GM19351 (cell line): ENCODE results near the gene GRAMD1B.
"Not testable (repeated sequence)": the region's sequence is repeated elsewhere in the genome, so short reads cannot be mapped to it uniquely, and the experiment has no call there.

Experiments
- ATAC-seq: cut with Tn5 transposase; IDR thresholded peaks from one replicate; pipeline ENCODE4 v1.9.1; 2021; ENCODE audit warnings: mild to moderate bottlenecking, moderate library complexity; ENCODE audit not compliant: unreplicated experiment

The GRAMD1B gene

DNA sequence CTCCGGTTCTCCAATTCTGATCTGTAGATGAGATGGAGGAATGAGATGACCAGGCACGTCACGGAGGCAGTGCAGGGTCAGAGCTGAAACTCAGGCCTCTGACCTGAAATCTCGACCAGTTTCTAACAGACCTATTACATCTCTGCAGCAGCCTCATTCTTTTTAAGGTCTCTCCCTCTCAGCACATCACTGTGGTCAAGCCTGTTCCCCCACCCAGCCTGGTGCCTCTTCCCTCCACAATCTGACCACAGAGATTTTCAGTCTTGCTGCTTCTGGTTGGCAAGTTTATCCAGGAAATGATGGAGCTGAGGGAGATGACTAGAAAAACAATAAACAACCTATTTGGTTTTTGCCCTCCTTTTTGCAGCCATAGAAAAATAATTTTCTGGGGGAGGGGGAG, 9.5 kb downstream of the GRAMD1B start:
- ATAC-seq = no peak

DNA sequence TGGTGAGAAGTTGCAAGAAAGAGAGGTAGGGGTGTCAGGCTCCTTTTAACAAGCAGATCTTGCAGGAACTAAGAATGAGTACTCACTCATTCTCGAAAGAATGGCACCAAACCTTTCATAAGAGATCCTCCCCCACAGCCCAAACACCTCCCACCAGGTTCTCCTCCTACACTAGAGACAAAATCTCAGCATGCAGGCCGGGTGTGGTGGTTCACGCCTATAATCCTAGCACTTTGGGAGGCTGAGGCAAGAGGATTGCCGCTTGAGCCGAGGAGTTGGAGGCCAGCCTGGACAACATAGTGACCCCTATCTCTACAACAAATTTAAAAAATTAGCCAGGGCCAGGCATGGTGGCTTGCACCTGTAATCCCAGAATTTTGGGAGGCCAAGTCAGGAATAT, 11.1 kb downstream of the GRAMD1B start:
- no peak for ATAC-seq

DNA sequence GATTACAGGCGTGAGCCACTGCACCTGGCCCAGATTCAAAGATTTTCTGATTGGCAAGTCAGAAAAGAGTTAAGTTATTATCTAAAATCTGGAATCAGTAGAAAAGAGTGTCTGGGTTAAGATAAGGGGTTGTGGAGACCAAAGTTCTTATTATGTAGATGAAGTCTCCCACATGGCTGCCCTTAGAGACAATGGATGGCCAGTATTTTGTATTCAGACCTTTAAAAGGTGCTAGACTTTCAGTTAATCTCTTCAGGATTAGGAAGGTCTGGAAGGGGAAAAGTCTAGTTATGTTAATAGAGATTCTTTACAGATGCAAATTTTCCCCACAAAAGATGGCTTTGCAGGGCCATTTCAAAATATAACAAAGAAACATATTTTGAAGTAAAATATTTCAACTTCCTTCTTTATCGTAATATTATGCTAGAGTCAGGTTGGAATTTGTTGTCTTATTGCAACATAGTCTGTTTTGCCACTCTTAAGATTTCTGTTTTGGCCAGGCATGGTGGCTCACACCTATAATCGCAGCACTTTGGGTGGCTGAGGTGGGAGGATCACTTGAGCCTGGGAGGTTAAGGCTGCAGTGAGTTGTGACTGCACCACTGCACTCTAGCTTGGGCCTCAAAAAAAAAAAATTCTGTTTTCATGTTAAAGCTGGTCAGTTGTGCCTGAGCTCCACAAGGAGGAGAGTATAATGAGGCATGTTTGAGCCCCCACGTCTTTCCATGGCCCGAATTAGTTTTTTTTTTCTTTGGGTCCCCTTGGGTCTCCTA, 14.0 kb downstream of the GRAMD1B start:
- no peak for ATAC-seq

DNA sequence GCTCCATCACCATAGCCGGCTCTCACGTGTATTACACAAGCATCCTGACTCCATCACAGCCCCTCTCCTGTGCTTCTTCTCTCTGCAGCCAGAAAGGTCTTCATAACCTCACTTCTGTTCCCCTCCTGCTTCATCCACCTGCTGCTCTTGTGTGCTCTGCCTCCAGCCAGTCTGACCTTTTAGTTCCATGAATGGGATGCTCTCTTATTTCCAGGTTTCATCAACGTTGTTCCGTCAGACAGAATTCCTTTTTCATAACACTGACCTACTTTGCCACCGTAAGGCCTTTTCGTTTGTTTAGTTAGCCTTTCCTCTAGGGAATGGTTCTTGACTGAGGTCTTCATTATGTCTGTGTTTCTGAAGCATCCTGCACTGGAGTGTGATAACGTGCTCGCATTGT, 18.8 kb downstream of the GRAMD1B start:
- no peak for ATAC-seq

DNA sequence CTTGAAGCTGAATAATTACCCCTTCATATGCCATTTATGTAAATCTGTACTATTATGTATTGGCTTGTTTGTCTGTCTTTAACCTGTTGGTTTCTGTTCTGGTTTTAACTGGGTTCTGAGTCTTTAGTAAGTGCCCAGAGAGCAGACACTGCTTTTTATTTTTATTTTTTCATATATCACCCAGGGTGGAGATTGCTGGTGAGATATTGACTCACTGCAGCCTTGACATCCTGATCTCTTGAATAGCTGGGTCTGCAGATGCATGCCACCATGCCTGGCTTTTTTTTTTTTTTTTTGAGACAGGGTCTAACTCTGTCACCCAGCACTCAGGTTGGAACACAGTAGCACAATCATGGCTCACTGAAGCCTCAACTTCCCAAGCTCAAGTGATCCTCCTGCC, 19.4 kb downstream of the GRAMD1B start:
- no peak for ATAC-seq

DNA sequence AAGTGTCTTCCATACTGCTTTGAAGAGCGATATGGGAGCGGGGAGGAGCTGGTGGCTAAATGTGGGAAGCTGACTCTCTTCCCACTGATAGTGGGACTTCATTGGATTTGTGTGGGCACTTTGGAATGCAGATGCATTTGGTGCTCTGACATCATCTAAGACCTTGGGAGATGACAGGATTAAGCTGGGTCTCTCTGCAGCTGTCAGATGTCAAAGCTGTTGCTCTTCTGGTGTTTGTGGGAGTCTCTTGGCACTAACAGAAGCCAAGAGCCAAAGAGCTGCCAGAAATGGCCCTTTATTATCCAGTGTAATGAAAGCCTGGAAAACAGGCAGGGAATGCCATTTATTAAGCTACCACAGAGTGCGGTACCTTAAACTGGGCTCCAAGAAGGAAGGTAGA, 20.6 kb downstream of the GRAMD1B start:
- no peak for ATAC-seq

DNA sequence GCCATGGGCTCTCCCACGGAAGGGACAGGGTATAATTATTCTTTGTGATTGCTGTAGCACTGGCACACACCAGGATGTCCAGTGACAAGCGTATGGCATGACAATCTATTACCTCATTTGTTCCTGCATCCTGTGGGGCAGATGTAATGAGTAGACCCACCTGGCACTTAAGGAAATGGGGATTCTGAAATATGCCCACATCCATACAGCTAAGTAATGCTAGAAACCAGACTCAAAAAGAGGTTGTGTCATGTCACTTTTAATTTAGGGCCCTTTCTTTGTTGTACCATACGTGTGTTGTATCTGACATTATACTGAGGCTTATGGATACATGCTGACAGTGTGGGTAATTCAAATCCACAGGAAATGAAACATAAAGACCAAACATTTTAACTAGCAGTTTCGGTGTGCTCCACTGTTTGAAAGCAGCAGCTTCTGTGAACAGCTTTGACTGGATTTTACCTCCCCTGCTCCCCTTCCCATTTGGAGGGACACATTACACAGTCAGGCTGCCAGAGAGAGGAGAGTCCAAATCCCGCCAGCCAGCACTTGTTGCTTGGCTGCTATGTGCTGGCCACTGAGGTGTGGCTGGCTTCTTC, 21.2 kb downstream of the GRAMD1B start:
- no peak for ATAC-seq

DNA sequence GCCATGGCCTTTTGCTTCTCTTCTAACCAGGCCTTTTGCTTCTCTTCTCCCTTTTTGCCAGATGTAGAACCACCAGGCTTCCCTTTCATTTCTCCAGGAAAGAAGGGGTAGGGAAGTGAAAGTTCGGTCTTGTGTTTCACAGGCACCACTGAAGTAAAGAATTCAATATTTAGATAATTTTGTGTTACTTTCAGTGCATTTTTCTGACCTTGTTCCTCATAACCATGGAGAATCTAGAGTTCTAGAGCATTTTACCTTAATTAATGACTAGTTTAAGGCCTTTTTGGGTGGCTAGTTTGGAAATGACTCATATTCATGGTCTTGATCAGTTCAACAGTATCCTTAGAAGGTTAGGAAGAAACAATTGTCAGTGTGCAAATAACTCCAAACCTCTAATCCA, 22.7 kb downstream of the GRAMD1B start:
- no peak for ATAC-seq

DNA sequence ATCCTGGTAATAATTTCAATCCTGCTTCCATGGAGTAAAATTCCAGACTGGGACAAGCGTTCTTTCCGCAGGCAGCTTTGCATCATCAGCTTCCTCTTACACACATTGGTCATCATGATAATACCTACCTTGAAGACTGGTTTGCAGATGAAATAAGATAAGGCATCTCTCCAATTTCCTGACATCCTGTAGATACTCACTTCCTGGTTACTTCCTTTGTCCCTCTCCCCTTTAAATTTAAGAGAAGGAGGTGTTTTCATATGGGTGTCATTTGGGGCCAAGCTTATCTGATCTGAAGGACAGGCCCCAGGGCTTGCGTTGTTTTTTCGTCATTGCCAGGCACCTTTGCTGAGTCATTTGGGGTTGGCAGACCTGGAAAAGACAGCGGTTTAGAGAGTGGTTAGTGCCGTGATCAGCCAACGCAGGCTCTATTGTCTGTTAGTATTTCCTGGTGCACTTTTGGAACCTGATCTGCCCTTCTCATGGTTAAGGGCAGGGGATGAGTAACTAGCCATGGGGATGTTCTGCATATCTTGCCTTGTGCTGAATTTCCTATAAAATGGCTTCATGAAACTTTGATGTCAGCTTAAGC, 24.1 kb downstream of the GRAMD1B start:
- ATAC-seq = no peak

DNA sequence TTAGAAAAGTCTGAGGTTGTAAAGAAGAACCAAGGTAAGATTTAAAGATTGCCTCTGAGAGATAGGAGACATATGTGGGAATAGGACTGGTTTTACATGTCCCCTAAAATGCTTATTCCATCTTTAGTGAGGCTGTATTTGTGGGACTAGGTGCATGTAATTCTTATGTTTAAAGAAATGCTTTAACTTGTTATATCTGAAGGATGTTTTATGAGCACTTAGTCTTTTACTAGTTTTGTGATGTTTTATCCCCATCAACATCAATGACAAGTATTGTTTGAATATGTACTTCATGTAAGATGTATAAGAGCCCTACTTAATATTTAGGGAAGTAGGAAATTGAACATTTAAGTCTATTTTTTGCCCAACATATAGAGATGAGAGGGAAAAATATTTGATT, 24.7 kb downstream of the GRAMD1B start:
- no peak for ATAC-seq

DNA sequence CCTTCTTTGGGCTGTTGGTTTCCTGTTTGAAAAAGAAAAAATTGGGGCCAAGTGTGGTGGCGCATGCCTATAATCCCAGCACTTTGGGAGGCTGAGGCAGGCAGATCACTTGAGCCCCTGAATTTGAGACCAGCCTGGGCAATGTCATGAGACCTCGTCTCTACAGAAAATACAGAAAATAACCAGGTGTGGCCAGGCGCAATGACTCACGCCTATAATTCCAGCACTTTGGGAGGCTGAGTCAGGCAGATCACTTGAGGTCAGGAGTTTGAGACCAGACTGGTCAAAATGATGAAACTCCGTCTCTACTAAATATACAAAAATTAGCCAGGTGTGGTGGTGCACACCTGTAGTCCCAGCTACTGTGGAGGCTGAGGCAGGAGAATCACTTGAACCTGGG, 26.4 kb downstream of the GRAMD1B start:
- not testable (repeated sequence) for ATAC-seq

DNA sequence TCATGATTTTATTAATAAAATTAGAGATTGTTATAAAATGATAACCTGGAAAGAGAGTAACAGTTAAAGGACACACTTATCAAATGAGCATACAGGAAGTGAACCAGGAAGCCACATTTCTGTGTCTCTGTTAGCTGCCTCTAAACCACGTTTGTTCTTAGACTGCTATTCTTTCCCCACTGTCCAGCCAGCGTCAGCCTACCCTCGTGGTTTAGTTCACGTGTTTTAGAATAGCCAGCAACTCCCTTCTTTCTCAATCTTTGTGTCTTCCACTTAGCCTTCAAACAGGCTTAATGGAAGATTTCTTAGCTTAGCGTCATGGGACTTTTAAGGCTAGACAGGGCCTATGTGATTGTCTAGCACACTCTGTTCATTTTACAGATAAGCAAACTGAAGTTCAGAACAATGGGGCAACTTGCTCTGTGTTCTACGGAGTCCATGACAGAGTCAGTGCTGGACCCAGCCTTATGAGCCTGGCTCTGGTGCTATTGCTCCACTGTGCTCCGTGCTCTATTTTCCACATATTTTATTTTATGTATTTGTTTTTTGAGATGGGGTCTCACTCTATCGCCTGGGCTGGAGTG, 27.2 kb downstream of the GRAMD1B start:
- ATAC-seq = no peak

DNA sequence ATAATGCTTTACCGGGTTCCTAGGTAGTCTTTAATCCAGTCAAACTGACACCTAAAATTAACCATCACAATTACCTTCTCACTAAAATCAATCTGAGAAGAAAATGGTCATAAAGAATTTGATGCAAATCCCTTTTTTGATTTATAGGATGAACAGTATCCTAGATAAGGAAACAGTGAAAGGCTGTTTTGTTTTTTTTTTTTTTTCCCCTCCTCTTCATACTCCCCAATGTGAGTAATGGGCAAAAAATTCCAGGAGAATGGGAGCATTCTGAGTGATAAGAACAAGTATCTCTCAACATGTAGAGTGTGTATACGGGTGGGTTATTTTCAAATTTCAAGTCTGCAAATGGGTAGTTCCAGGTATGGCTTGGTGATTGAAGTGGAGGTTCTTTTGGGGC, 28.4 kb downstream of the GRAMD1B start:
- ATAC-seq = no peak

DNA sequence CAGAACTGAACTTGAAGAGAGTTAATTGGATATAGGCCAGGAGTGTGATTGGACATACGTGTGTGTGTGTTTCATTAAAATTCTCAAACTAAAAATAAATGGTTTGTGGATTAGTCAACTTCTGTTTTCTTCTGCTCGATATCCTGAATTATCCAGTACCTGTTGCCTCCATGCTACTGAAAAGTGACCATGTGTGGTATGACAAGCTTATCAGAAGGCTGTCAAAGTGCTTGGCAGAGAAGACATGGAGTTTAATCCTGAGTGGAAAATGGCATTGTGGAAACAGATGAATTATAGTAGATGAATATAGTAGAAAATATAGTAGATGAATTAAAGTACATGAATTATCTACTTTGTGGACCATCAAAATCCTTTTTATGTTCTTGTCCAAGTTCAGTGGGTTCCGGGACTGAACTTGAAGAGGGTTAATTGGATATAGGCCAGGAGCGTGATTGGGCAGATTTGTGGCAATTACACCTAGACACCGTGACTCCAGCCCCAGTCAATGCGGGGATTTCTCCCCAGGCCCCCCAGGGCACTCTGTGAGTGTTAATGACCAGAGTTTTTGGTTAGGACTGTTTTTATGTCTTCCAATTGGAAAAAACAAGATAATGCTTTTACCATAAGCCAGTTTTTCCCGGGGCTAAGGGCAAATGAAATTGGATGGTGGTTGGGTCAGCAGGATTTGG, 30.1 kb downstream of the GRAMD1B start:
- no peak for ATAC-seq

DNA sequence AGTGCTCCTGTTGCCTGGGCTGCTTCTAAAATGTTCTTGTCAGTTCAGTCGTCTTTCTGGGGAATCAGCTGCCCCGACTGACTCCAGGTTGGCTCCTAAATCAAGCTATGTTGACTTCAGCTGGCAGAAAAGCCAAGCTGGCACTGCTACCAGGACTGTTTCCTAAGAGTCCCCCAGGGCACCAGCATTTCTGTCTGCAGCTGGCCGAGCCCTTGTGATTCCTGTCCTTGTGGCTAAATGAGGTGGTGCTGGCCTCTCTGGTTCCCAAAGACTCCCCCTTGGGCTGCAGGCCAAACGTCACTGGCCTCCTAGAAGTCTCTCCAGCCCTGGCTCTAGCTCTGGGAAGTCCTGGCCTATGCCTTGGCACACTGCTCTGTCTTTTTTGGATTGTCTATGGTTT, 31.1 kb downstream of the GRAMD1B start:
- no peak for ATAC-seq

DNA sequence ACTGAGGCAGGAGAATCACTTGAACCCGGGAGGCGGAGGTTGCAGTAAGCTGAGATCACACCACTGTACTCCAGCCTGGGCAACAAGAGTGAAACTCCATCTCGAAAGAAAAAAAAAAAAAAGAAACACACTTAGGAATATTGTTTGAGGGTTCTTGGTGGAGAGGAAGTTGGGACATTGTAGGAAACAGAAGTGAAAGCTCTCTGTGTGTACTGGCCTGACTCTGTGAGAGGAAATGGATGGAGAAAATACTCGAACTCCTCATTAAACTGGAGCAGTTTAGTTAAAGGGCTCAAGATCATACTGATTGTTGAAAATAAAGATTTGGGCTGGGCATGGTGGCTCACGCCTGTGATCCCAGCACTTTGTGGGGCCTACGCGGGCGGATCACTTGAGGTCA, 35.6 kb downstream of the GRAMD1B start:
- not testable (repeated sequence) for ATAC-seq

DNA sequence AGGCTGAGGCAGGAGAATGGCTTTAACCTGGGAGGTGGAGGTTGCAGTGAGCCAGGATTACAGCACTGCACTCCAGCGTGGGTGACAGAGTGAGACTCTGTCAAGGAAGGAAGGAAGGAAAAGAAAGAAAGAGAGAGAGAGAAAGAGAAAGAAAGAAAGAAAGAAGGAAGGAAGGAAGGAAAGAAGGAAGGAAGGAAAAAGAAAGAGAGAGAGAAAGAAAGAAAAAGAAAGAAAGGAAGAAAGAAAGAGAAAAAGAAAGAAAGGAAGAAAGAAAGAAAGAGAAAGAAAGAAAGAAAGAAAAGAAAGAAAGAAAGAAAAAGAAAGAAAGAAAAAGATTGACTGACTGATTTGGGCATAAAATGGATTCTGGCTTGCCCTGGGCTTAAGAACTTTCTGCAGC, 36.1 kb downstream of the GRAMD1B start:
- not testable (repeated sequence) for ATAC-seq

DNA sequence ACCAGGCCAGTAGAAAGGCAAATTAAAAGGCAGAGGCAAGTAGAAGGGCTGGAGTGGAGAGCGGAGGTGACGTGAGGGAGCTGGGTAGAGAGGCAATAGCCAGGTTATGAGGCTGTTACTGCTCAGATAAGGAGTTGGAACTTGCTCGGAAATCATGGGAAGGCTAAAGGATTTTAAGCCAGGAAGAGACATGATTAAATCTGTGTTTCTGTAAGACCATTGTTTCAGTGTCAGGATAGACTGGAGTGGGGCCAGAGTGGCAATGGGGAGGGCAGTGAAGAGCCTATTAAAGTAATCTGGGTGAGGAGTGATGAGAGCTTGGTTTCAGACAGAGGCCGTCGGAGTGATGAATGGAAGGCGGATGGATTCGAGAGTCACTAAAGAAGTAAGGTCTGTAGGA, 39.0 kb downstream of the GRAMD1B start:
- no peak for ATAC-seq

DNA sequence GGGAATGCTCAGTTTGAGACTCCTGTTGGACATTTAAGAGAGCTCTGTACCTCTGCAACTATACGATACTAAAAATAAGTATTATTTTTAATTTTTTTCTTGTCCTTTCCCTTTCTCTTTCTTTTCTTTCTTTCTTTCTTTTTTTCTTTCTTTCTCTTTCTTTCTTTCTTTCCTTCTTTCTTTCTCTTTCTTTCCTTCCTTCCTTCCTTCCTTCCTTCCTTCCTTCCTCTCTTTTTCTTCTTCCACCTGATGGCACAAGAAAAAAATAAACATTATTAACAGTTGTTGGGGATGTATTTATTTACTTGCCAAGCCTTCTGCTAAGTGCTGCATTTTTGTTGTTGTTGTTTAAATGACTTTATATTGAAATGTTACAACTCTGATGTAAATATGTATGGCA, 39.5 kb downstream of the GRAMD1B start:
- no peak for ATAC-seq

DNA sequence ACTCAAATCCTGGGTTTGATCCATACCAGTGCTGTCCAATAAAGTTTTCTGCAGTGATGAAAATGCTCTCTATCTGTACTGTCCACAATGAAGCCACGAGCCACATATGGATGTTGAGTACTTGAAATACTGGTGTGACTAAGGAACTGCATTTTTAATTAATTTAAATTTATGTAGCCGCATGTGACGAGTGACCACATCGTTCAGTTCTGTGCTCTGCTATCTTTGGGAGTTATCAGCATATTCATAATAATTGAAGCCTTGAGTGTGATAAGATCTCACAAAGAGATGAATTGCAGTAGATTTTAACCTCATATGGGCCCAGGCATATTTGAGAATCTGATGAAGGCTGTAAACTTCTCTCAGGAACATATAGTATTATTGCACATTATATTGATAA, 40.8 kb downstream of the GRAMD1B start:
- no peak for ATAC-seq

DNA sequence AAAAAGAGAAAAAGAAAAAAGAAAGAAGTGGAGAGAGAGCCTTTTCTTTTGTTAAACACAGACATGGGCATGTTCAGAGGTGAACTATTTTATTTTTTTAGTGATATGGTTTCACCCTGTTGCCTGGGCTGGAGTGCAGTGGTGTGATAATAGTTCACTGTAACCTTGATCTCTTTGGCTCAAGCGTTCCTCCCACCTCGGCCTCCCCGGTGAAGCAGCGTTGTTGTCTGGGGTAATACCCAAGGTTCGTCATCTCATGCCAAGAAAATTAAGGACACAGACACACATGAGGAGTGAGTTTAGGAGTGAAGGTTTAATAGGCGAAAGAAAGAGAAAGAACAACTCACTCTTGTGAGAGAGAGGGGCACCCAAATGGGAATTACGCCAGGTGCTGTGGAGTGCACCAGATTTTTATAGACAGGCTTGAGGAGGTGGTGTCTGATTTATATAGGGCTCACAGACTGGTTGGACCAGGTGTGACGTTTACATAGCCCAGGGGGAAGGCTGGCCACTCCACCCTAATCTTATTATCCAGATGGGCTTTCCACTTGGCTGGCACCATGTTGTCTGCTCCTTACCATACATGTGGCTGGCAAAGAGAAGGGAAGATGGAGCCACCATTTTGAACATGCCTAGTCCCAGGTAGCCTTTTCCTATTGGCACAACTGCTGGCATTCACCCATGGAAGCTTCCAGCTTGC, 42.3 kb downstream of the GRAMD1B start:
- ATAC-seq = no peak
